ENCODE results near the gene RASSF8. TPM values are rescaled to one million over a fixed set of nuclear protein-coding genes. Genes with fewer than 3 reads are reported as not detected.

RASSF8 gene
- total and polyA plus RNA-seq, 10 donors, result 1.4 to 38.0 (median 10.9) TPM

- no peak for TF ChIP-seq POLR2A (IDR thresholded peaks at IDR 0.05)
- no peak for TF ChIP-seq CTCF (IDR thresholded peaks at IDR 0.05 in 8 of 11, conservative IDR thresholded peaks at IDR 0.05 in 3 of 11)
- no peak for TF ChIP-seq POLR2AphosphoS5 (IDR thresholded peaks at IDR 0.05)
- Histone ChIP-seq H3K27me3 (replicated peaks in 1 of 7) (no peaks in the 10 kb centered on the region), H3K9me3 (no peaks in the 10 kb centered on the region), H3K4me1 (peaks cover 0 to 4% (median 0%) of the 10 kb centered on the region in 6 donors), H3K4me3 (no peak overlapping the region), H3K27ac (no peak overlapping the region), H3K36me3 (no peaks in the 10 kb centered on the region)
- intact Hi-C loops (cut with DNase I; ENCODE audit: low total_unique reads), result no loop called here
- no peak for DNase-seq
- WGBS, 5 donors, result 82 to 92% (median 85%) methylated on average over 1 of the region's 1 CpG
These were observed 73.8 kb downstream of the RASSF8 start for GRCh38 chr12:26032290-26032689.

GRCh38 chr12:26032719-26033241 lies 74.3 kb downstream of the RASSF8 start:
- Histone ChIP-seq H3K27ac (no peak overlapping the region), H3K4me3 (no peak overlapping the region), H3K36me3 (no peaks in the 10 kb centered on the region), H3K27me3 (replicated peaks in 1 of 7) (no peaks in the 10 kb centered on the region), H3K9me3 (no peaks in the 10 kb centered on the region), H3K4me1 (peaks cover 0 to 4% (median 0%) of the 10 kb centered on the region in 6 donors)
- DNase-seq, result no peak
- 66 to 88% (median 73%) methylated on average over 1 of the region's 1 CpG for WGBS, 5 donors
- TF ChIP-seq POLR2AphosphoS5 (IDR thresholded peaks at IDR 0.05) (no peak), CTCF (IDR thresholded peaks at IDR 0.05 in 8 of 11, conservative IDR thresholded peaks at IDR 0.05 in 3 of 11) (no peak), POLR2A (IDR thresholded peaks at IDR 0.05) (no peak)
- intact Hi-C loops (cut with DNase I; ENCODE audit: low total_unique reads), result no loop called here

- no peaks in the 10 kb centered on the region for H3K36me3 ChIP-seq
- DNase-seq, result no peak
- no peaks in the 10 kb centered on the region for H3K27me3 ChIP-seq (replicated peaks in 1 of 7)
- no peaks in the 10 kb centered on the region for H3K4me1 ChIP-seq
- H3K27ac ChIP-seq, result no peak overlapping the region
- WGBS, 5 donors, result 85 to 91% (median 89%) methylated on average over 5 of the region's 5 CpGs
- no peaks in the 10 kb centered on the region for H3K9me3 ChIP-seq
- intact Hi-C loops (cut with DNase I; ENCODE audit: low total_unique reads), result loop anchor here (5.0 kb wide), 1 partner anchor 602 kb away; no protein-coding TSS in a partner anchor
- no peak overlapping the region for H3K4me3 ChIP-seq
- TF ChIP-seq CTCF (IDR thresholded peaks at IDR 0.05 in 8 of 11, conservative IDR thresholded peaks at IDR 0.05 in 3 of 11), result no peak
- no peak for TF ChIP-seq POLR2AphosphoS5 (IDR thresholded peaks at IDR 0.05)
- TF ChIP-seq POLR2A (IDR thresholded peaks at IDR 0.05), result no peak
These were observed 76.1 kb downstream of the RASSF8 start for GRCh38 chr12:26034371-26035142.

GRCh38 chr12:26036877-26037276 lies 78.4 kb downstream of the RASSF8 start:
- TF ChIP-seq CTCF (IDR thresholded peaks at IDR 0.05 in 8 of 11, conservative IDR thresholded peaks at IDR 0.05 in 3 of 11) (no peak), POLR2AphosphoS5 (IDR thresholded peaks at IDR 0.05) (no peak), POLR2A (IDR thresholded peaks at IDR 0.05) (no peak)
- no peak for DNase-seq
- no peak overlapping the region for H3K27ac ChIP-seq
- intact Hi-C loops (cut with DNase I; ENCODE audit: low total_unique reads), result loop anchor here (5.0 kb wide), 1 partner anchor 605 kb away; no protein-coding TSS in a partner anchor
- no peaks in the 10 kb centered on the region for H3K4me1 ChIP-seq
- no peaks in the 10 kb centered on the region for H3K27me3 ChIP-seq (replicated peaks in 1 of 7)
- H3K4me3 ChIP-seq, result no peak overlapping the region
- H3K36me3 ChIP-seq, result no peaks in the 10 kb centered on the region
- no peaks in the 10 kb centered on the region for H3K9me3 ChIP-seq
- WGBS, 5 donors, result 64 to 85% (median 80%) methylated on average over 4 of the region's 4 CpGs

All from spleen (tissue), 11 donors.